ENCODE data around the gene CDH4. TPM values are rescaled to one million over a fixed set of nuclear protein-coding genes. Genes with fewer than 3 reads are reported as not detected.

Gene CDH4
- total RNA-seq, 1 donor from 2014 or later, result not detected

DNA sequence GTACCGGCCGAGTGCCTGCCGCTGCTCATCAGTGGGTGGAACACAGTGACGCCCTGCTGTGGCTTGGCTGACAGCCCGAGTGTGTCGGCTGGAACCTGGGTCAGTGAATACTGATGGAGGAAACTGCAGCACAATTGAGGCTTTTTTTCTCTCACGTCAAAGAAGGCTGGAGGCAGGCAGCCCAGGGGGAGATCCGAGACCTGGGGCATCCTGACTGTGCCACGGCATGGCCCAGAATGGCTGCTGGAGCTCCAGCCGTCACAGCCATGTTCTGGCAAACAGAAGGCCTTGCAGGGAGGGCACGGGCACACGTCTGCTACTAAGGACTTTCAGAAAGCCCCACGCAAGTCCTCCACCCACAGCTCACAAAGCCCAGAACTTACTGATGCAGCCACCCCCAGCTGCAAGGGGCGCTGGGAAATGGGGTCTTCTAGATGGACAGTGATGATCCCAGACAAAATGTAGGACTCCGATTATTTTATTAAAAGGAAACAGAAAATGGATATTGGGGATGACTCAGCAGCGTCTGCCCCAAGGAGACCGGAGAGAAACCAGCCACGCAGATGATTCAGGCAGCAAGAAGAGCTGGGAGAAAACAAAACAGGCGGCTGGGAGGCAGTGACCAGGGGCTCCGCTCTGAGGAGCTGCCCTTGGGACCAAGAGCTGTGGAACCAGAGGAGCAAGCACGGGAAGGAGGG, 673.6 kb downstream of the CDH4 start:
- Mint-ChIP-seq H3K27ac (no peak overlapping the region), H3K4me3 (no peak overlapping the region), H3K27me3 (no peaks in the 10 kb centered on the region), H3K36me3 (ENCODE audit: low read depth) (no peaks in the 10 kb centered on the region), H3K9me3 (no peaks in the 10 kb centered on the region), H3K4me1 (no peaks in the 10 kb centered on the region)
- CTCF ChIA-PET, result interaction anchor here (0.5 kb wide), 1 partner anchor 38 kb away, joined by 3 read pairs; no protein-coding TSS in a partner anchor
- TF ChIP-seq CTCF (IDR thresholded peaks at IDR 0.05), result no peak
- DNase-seq (no peak), ATAC-seq (ENCODE audit: low read depth) (no peak)
- intact Hi-C loops (cut with micrococcal nuclease), result no loop called here
- POLR2A ChIA-PET, result no interaction called here

DNA sequence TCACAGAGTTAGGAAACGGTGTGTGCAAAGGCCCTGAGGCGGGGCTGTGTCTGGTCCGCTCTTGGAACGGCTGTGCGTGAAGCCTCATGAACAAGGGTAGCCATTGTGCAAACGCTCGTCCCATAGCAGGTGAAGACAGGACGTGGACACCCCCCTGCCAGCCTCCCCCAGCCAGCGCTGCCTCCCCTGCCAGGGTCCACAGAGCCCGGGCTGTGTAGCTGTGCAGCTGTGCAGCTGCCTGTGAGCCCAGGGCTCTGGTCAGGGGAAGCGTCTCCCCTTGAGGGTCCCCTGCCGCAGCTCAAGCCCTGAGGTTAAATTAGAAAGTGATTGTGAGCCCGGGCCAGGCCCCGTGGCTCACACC, 674.2 kb downstream of the CDH4 start:
- intact Hi-C loops (cut with micrococcal nuclease), result no loop called here
- no peak for ATAC-seq (ENCODE audit: low read depth)
- no peaks in the 10 kb centered on the region for H3K4me1 Mint-ChIP-seq
- H3K36me3 Mint-ChIP-seq (ENCODE audit: low read depth), result no peaks in the 10 kb centered on the region
- no peaks in the 10 kb centered on the region for H3K9me3 Mint-ChIP-seq
- no peaks in the 10 kb centered on the region for H3K27me3 Mint-ChIP-seq
- DNase-seq, result no peak
- ChIA-PET CTCF (interaction anchor here (0.5 kb wide), 1 partner anchor 38 kb away, joined by 3 read pairs; no protein-coding TSS in a partner anchor), POLR2A (no interaction called here)
- no peak for TF ChIP-seq CTCF (IDR thresholded peaks at IDR 0.05)
- H3K27ac Mint-ChIP-seq, result no peak overlapping the region
- H3K4me3 Mint-ChIP-seq, result no peak overlapping the region

GRCh38 chr20:61926796-61927192, 674.7 kb downstream of the CDH4 start:
- Mint-ChIP-seq H3K9me3 (no peaks in the 10 kb centered on the region), H3K36me3 (ENCODE audit: low read depth) (no peaks in the 10 kb centered on the region), H3K27ac (no peak overlapping the region), H3K4me1 (no peaks in the 10 kb centered on the region), H3K27me3 (no peaks in the 10 kb centered on the region), H3K4me3 (no peak overlapping the region)
- POLR2A ChIA-PET, result no interaction called here
- ATAC-seq (ENCODE audit: low read depth) (no peak), DNase-seq (no peak)
- intact Hi-C loops (cut with micrococcal nuclease), result no loop called here
- CTCF ChIA-PET, result no interaction called here
- TF ChIP-seq CTCF (IDR thresholded peaks at IDR 0.05), result no peak

- H3K4me3 Mint-ChIP-seq, result no peak overlapping the region
Measured at GRCh38 chr20:61927193-61927825, 675.2 kb downstream of the CDH4 start.

More at GRCh38 chr20:61927193-61927825, 675.2 kb downstream of the CDH4 start:
- no peak for DNase-seq
- CTCF ChIA-PET, result no interaction called here
- Mint-ChIP-seq H3K9me3 (no peaks in the 10 kb centered on the region), H3K27ac (no peak overlapping the region), H3K4me1 (no peaks in the 10 kb centered on the region), H3K27me3 (no peaks in the 10 kb centered on the region), H3K36me3 (ENCODE audit: low read depth) (no peaks in the 10 kb centered on the region)
- intact Hi-C loops (cut with micrococcal nuclease), result no loop called here
- POLR2A ChIA-PET, result no interaction called here
- no peak for TF ChIP-seq CTCF (IDR thresholded peaks at IDR 0.05)
- ATAC-seq (ENCODE audit: low read depth), result no peak

Measured in activated B cell treated with CpG ODN at 0.5 μM for 24 hours (primary cell).